Measurements from ENCODE around the gene ZNF782.

Gene ZNF782

GRCh38 chr9:96874201-96874785, 20.0 kb upstream of the ZNF782 start:
- Histone ChIP-seq H3K9me3 (ENCODE audit: low read length) (no peaks in the 10 kb centered on the region), H3K4me3 (ENCODE audit: low read depth, low read length, poor library complexity, severe bottlenecking) (no peak overlapping the region), H3K4me1 (ENCODE audit: insufficient read depth, low read length, severe bottlenecking) (peaks cover 26% of the 10 kb centered on the region), H3K9me2 (ENCODE audit: low read depth, low read length) (no peaks in the 10 kb centered on the region), H3K27ac (ENCODE audit: low read depth, low read length, poor library complexity, severe bottlenecking) (no peak overlapping the region), H3K4me2 (ENCODE audit: low read length) (no peak overlapping the region), H3K36me3 (ENCODE audit: insufficient read depth, low read length) (no peaks in the 10 kb centered on the region), H2AFZ (ENCODE audit: low read length) (no peak overlapping the region), H3K79me2 (ENCODE audit: insufficient read depth, low read length) (no peaks in the 10 kb centered on the region), H3F3A (ENCODE audit: insufficient read depth, low read length) (no peaks in the 10 kb centered on the region), H3K9ac (ENCODE audit: low read length) (no peak overlapping the region), H4K20me1 (ENCODE audit: insufficient read depth, low read length) (no peaks in the 10 kb centered on the region), H3K27me3 (ENCODE audit: insufficient read depth, low read length) (no peaks in the 10 kb centered on the region)
- TF ChIP-seq EZH2 (IDR thresholded peaks at IDR 0.05; ENCODE audit: borderline replicate concordance, low read length), result no peak
- no peak for TF ChIP-seq CTCF (IDR thresholded peaks at IDR 0.05; ENCODE audit: low read length)

- H3K9me2 ChIP-seq (ENCODE audit: low read depth, low read length), result no peaks in the 10 kb centered on the region
- H3K4me2 ChIP-seq (ENCODE audit: low read length), result no peak overlapping the region
- no peak overlapping the region for H3K9ac ChIP-seq (ENCODE audit: low read length)
- peaks cover 23% of the 10 kb centered on the region for H3K4me1 ChIP-seq (ENCODE audit: insufficient read depth, low read length, severe bottlenecking)
- H3K4me3 ChIP-seq (ENCODE audit: low read depth, low read length, poor library complexity, severe bottlenecking), result no peak overlapping the region
- H2AFZ ChIP-seq (ENCODE audit: low read length), result no peak overlapping the region
- H3K36me3 ChIP-seq (ENCODE audit: insufficient read depth, low read length), result no peaks in the 10 kb centered on the region
- no peak overlapping the region for H3K27ac ChIP-seq (ENCODE audit: low read depth, low read length, poor library complexity, severe bottlenecking)
- H3K9me3 ChIP-seq (ENCODE audit: low read length), result no peaks in the 10 kb centered on the region
- no peaks in the 10 kb centered on the region for H3F3A ChIP-seq (ENCODE audit: insufficient read depth, low read length)
- no peaks in the 10 kb centered on the region; the same call in 1 of the 2 replicates for H3K27me3 ChIP-seq (ENCODE audit: insufficient read depth, low read length)
- no peaks in the 10 kb centered on the region for H4K20me1 ChIP-seq (ENCODE audit: insufficient read depth, low read length)
- TF ChIP-seq EZH2 (IDR thresholded peaks at IDR 0.05; ENCODE audit: borderline replicate concordance, low read length) (no peak), CTCF (IDR thresholded peaks at IDR 0.05; ENCODE audit: low read length) (no peak)
- no peaks in the 10 kb centered on the region for H3K79me2 ChIP-seq (ENCODE audit: insufficient read depth, low read length)
Observed at GRCh38 chr9:96871176-96871575, 16.9 kb upstream of the ZNF782 start.

GRCh38 chr9:96868709-96869108, 14.4 kb upstream of the ZNF782 start:
- H3K9me2 ChIP-seq (ENCODE audit: low read depth, low read length), result no peaks in the 10 kb centered on the region
- no peak overlapping the region for H3K4me2 ChIP-seq (ENCODE audit: low read length)
- no peaks in the 10 kb centered on the region for H4K20me1 ChIP-seq (ENCODE audit: insufficient read depth, low read length)
- no peaks in the 10 kb centered on the region for H3K9me3 ChIP-seq (ENCODE audit: low read length)
- H3K27me3 ChIP-seq (ENCODE audit: insufficient read depth, low read length), result no peaks in the 10 kb centered on the region; the same call in 1 of the 2 replicates
- no peak overlapping the region for H3K27ac ChIP-seq (ENCODE audit: low read depth, low read length, poor library complexity, severe bottlenecking)
- TF ChIP-seq CTCF (IDR thresholded peaks at IDR 0.05; ENCODE audit: low read length) (no peak), EZH2 (IDR thresholded peaks at IDR 0.05; ENCODE audit: borderline replicate concordance, low read length) (no peak)
- no peak overlapping the region for H3K9ac ChIP-seq (ENCODE audit: low read length)
- no peak overlapping the region for H3K4me3 ChIP-seq (ENCODE audit: low read depth, low read length, poor library complexity, severe bottlenecking)
- H3K36me3 ChIP-seq (ENCODE audit: insufficient read depth, low read length), result no peaks in the 10 kb centered on the region
- H3K79me2 ChIP-seq (ENCODE audit: insufficient read depth, low read length), result no peaks in the 10 kb centered on the region
- no peak overlapping the region for H2AFZ ChIP-seq (ENCODE audit: low read length)
- no peaks in the 10 kb centered on the region for H3F3A ChIP-seq (ENCODE audit: insufficient read depth, low read length)
- no peaks in the 10 kb centered on the region for H3K4me1 ChIP-seq (ENCODE audit: insufficient read depth, low read length, severe bottlenecking)

Measured in OCI-LY1 (cell line).